CD4-positive, alpha-beta T cell treated with Interleukin-17A for 1 hour (primary cell): ENCODE measurements around the gene MICALL1.

Experiments used
- DNase-seq: peaks from one replicate; pipeline ENCODE4 v3.0.0-alpha.2; 2020

Gene MICALL1

GRCh38 chr22:37985751-37986281, 79.7 kb downstream of the MICALL1 start:
- no peak for DNase-seq

DNA sequence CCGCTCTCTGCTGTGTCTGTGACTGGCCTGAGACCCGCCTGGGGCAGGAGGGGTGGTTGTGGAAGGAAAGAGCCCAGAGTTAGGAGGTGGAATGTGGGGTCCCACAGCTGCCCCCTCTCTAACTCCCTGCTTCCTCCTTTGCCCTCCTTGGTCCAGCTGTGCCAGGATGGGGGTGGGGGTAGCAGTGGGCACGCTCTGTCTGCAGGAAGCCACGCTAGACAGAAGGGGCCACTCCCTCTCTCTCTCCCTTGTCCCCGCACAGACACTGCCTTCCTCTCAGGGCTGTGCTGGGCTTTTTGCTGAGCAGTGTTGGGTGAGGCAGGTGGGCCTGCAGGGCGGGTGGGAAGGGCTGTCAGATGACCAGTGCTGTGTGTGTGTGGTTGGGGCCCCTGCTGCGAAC, 80.3 kb downstream of the MICALL1 start:
- no peak for DNase-seq

- DNase-seq = no peak
Observed at GRCh38 chr22:37989146-37990045, 83.3 kb downstream of the MICALL1 start.

GRCh38 chr22:37990301-37990700, 84.2 kb downstream of the MICALL1 start:
- no peak for DNase-seq

DNA sequence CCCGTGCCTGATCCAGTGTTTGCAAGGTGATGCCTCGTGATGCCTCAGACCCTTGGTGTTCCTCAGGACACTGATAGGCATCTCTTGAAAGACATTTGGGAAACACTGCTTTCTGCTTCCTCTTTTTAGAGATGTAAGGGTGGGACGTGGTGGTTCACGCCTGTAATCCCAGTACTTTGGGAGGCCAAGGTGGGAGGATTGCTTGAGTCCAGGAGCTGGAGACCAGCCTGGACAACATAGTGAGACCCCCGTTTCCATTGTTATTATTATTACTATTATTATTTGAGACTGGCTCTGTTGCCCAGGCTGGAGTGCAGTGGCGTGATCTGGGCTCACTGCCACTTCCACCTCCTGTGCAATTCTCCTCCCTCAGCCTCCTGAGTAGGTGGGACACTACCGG, 84.8 kb downstream of the MICALL1 start:
- DNase-seq = no peak

DNA sequence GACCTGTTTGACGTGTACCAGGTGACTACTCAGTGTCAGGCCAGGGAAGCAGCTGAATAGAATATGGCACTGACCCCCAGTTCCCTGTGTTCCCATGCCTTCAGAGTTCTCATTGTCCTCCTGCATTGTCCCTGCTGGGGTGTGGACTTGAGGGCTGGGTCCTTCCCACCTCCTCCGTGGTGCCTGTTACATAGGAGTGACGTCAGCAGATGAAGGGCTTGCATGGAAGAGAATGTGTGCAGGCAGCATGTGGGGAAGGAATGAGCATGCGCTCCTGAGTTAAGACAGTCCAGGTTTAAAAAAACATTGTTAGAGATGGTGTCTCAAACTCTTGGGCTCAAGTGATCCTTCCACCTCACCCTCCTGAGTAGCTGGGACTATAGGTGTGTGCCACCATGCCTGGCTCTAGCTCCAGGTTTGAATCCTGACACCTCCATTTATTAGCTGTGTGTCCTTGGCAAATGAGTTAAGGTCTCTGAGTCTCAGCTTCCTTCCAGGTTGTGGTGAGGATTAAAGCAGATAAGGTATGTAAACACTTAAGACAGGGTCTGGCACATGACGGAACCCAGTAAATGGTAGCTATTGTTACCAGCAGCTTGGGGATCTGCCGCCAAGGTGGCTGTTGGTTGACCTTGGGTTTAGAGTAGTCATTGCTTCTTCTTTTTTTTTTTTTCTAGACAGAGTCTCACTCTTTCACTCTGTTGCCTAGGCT, 85.8 kb downstream of the MICALL1 start:
- DNase-seq = no peak
